ENCODE results near the gene DBH.

The DBH gene

DNA sequence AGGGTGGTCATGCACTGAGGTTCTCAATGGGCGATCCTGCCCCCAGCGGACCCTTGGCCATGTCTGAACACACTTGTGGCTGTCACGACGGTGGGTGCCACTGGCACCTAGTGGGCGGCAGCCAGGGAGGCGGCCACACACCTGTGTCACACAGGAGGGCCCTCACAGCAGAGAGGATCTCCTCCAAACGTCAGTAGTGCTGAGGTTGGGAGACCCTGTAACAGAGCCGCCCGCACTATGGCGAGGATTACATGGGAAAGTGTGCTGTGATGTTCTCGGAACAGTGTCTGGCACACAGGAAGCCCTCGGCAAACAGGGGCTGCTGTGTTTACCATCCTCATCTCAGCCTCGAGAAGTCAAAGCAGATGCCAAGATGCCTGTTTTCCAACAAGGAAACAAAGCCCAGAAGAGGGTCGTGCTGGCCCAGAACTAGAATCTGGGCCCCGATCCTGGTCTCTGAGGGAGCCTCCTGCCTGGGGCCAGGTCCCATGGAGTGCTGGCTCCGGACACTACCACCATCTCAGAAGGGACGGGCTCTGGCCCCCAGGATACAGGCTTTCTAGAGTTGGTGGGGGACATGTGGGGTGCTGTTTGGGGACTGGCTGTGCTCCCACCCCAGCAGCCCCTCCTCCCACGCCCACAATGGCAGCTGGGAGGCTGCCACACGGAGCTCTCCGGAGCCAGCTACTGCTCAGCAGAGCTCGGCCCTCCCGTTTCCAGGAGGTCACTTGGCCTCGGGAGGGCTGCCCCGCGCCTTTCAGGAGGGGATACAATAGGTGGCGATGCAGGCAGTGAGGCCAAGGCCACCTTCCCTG is 48.2 kb downstream of the DBH start:
- H3K27ac Mint-ChIP-seq: peak overlapping the region; percentile 51
- H3K4me1 Mint-ChIP-seq: peaks cover 8% of the 10 kb centered on the region
- no peak for ATAC-seq
- no peaks in the 10 kb centered on the region for H3K36me3 Mint-ChIP-seq
- H3K4me3 Mint-ChIP-seq: no peak overlapping the region
- peaks cover 22% of the 10 kb centered on the region for H3K27me3 Mint-ChIP-seq
- H3K9me3 Mint-ChIP-seq: no peaks in the 10 kb centered on the region

DNA sequence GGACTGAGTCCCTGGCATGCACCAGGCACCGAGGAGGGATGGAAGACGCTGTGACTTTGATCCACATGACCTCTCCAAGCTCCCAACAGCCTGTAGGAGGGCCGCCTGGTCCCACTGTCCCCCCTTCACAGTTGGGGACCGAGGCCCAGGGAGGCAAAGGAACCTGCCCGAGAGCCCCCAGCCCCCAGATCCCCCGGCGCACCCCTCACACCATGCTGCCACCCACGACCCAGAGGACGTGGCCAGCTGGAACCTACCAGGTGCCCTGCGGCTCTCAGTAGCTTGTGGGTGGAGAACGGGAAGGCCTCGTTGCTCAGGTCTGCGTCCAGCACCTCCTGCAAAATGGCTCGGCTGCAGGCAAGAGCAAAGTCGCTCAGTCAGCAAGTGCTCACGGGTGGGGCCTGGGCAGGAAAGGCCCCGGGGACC is 48.8 kb downstream of the DBH start:
- no peak for ATAC-seq
- no peak overlapping the region for H3K4me3 Mint-ChIP-seq
- H3K9me3 Mint-ChIP-seq: no peaks in the 10 kb centered on the region
- peaks cover 8% of the 10 kb centered on the region for H3K4me1 Mint-ChIP-seq
- no peak overlapping the region for H3K27ac Mint-ChIP-seq
- H3K27me3 Mint-ChIP-seq: peaks cover 25% of the 10 kb centered on the region
- no peaks in the 10 kb centered on the region for H3K36me3 Mint-ChIP-seq

DNA sequence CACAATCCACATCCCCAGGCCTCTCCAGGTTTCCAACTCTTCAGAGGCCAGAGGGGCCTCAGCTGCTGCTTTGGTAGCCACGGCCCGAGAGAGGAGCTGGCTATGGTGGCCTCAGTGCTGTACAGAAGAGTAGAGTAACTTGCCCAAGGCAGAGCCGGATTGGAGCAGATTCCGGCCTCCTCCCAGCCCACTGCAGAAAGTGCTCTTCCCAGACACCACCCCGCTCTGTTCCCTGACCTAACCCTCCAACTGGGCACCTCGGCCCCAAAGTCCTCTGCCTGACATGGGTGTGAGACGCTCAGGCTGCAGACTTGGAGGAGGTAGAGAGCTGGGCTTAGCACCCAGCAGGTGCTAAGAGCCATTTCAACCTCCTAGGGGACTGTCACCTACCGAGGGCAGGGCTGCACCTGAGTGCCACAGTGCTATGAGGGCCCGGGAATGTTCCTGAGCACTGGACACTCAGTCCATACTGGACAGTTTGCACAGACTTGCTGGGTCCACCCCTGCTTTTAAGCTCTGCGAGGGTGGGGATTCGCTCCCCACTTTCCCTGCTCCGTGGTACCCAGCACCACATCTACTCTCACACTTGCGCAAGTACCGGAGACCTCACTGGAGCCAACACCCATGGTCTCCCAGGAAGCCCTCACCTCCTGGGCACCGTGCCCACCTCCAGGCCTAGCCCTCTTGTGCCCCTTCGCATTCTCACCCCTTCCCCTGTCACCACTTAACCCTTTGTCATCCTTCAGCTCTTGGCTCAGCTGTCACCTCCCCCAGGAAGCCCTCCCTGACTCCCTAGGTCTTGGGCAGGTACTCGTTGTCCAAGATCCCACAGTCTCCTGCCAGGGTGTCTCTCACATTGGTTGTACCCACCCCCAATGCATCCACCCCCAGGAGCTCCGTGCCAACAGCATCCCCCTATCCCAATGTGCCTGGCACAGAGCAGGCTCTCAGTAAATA is 49.8 kb downstream of the DBH start:
- Mint-ChIP-seq H3K27me3 (peaks cover 25% of the 10 kb centered on the region), H3K27ac (no peak overlapping the region), H3K36me3 (no peaks in the 10 kb centered on the region), H3K4me1 (peaks cover 8% of the 10 kb centered on the region), H3K4me3 (no peak overlapping the region), H3K9me3 (no peaks in the 10 kb centered on the region)
- ATAC-seq: peak; percentile 2

DNA sequence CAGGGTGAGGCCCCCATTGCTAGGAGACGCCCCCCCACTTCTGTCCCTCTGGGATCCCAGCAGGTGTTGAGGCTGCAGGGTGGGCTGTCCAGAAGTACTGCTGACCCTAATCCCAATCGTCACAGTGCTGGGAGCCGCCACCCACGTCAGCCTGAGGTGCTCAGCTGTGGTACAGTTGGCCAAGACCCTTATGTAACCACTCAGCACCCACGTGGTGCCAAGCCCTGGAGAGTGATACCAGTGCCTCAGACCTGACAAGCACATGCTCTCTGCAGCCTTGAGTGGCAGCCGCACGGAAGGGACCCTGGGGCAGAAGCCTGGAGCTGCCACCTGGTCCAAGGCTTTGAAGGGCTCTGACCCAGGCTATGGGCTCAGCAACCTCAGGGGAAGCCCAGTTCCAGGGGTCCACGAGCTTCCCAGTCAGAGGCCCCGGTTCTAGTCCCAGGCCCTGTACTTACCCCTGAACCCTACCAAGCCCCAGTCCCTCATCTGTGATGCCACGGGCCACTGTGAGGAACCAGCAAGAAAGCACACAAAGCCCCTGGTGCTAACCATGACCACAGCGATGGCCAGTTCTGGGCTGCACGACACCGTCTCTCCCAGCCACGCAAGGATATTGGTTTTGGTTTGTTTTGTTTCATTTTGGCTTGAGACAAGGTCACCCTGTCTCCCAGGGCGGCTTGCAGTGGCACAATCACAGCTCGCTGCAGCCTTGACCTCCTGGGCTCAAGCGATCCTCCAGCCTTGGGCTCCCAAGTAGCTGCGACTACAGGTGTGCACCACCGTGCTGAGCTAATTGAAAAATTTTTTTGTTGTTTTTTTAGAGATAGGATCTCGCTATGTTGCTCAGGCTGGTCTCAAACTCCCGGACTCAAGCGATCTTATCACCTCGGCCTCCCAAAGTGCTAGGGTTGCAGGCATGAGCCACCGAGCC is 50.7 kb downstream of the DBH start:
- H3K27me3 Mint-ChIP-seq: peaks cover 34% of the 10 kb centered on the region
- H3K4me3 Mint-ChIP-seq: no peak overlapping the region
- no peaks in the 10 kb centered on the region for H3K9me3 Mint-ChIP-seq
- H3K4me1 Mint-ChIP-seq: peaks cover 8% of the 10 kb centered on the region
- no peak for ATAC-seq
- no peaks in the 10 kb centered on the region for H3K36me3 Mint-ChIP-seq
- no peak overlapping the region for H3K27ac Mint-ChIP-seq

DNA sequence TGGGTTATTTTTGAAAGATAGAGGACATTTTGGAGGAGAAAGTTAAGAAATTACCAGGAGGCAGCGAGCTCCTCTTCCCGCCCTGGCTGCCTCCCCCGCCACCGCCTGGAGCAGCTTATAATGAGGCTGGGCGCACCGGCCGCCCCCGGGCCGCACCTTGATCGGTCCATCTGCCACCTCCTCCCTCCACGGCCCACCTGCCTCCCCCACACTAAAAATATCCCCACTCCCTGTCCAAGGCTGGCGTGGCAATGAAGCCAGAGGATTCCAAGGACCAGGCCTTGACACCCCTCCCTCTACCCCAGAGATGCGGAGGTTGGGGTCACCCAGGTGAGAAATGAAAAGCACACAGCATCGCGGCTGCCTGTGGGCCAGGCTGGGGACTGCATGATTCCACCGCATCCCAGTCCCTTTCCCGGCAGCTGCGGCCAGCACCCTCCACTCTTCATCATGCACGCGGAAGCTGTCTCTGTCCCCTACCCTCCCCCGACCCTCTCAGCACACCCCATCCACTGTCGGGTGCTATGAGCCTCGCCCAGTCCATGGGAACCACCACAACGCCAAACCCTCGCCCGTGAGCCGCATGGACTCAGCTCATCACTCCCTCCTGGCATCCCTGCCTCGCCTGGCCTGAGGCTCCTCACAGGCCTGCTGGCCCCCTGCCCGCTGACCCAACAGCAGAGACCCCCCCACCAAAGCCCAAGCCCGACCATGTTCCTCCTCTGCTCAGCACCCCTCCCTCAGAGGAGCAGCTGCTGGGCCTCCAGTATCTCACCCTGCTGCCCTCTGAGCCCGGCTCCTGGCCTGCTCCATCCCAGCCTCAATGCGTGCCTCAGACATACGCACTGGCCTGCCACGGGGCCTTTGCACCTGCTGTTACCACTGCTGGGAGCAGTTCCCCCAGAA is 51.9 kb downstream of the DBH start:
- H3K9me3 Mint-ChIP-seq: no peaks in the 10 kb centered on the region
- peaks cover 8% of the 10 kb centered on the region for H3K4me1 Mint-ChIP-seq
- ATAC-seq: no peak
- no peaks in the 10 kb centered on the region for H3K36me3 Mint-ChIP-seq
- H3K27me3 Mint-ChIP-seq: peaks cover 46% of the 10 kb centered on the region
- no peak overlapping the region for H3K4me3 Mint-ChIP-seq
- no peak overlapping the region for H3K27ac Mint-ChIP-seq

DNA sequence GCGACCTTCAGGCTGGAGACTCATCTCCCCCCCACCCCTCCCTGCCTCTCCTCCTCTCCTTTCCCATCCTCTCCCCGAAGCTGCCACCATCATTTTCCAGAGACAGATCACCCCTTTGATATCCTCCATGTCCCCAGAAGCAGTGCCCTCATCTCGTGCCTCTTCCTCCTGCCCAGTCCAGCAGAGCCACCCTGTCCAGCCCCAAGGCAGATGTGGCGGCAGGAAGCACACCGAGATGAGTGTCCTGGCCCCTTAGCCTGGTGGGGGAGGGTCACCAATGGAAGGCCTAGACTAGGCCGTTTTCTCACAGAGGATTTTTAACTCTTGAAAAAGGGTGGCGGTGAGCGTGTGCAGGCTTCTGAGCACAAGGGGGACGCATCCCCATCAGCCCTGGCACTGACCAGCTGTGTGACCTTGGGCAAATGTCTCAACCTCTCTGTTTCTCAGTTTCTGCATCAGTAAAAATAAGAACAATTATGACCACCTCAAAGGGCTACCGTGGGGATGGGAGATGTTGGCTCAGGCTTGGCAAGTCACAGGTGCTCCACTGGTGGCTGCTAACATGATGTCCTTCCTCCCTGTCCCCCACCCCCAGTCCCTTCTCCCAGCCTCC is 53.1 kb downstream of the DBH start:
- Mint-ChIP-seq H3K4me1 (no peaks in the 10 kb centered on the region), H3K27ac (no peak overlapping the region), H3K36me3 (no peaks in the 10 kb centered on the region), H3K4me3 (no peak overlapping the region), H3K9me3 (no peaks in the 10 kb centered on the region), H3K27me3 (peaks cover 57% of the 10 kb centered on the region)
- no peak for ATAC-seq

DNA sequence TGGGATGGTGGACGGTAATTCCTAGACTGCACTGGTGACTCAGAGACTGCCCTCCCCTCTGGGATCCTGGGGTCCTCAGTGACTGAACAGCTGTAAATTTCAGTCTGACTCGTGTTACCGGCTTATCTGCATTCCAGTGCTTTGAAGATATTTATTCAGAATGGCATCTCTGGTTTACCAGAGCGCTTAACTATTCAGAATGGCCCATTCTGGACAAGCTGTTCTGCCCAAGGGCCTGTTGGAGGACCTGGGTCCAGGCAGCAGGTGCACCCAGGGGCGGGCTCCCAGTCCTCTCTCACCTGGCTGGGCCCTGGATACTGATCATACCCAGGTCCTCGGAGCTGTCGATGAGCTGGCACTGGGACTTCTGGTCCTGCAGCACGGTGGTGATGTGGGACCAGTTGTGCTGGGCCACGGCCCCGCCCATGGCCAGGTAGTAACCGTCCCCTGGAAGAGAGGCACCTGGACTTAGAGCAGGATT is 54.0 kb downstream of the DBH start:
- ATAC-seq: no peak
- Mint-ChIP-seq H3K4me3 (no peak overlapping the region), H3K27me3 (peaks cover 66% of the 10 kb centered on the region), H3K27ac (no peak overlapping the region), H3K9me3 (no peaks in the 10 kb centered on the region), H3K4me1 (no peaks in the 10 kb centered on the region), H3K36me3 (no peaks in the 10 kb centered on the region)

DNA sequence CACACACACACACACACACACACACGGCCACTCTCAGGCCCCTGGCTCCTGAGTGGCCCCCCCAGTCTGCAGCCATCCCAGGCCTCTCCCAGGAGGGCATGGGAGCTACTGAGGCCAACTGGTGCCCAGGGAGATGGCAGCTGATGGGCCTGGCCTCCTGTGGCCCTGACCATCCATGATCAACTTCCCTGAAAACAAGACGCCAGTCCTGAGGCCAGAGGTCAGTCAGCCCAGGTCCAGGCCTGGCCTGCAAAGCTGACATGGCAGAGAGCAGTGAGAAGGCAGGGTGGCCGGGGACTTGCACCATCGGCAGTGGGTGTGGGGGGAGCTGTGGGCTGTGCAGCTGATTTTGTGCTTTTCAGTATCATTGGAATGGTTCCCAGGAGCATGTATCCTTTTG is 55.0 kb downstream of the DBH start:
- Mint-ChIP-seq H3K27me3 (peaks cover 76% of the 10 kb centered on the region), H3K36me3 (no peaks in the 10 kb centered on the region), H3K4me1 (no peaks in the 10 kb centered on the region), H3K9me3 (no peaks in the 10 kb centered on the region), H3K4me3 (no peak overlapping the region), H3K27ac (no peak overlapping the region)
- no peak for ATAC-seq

DNA sequence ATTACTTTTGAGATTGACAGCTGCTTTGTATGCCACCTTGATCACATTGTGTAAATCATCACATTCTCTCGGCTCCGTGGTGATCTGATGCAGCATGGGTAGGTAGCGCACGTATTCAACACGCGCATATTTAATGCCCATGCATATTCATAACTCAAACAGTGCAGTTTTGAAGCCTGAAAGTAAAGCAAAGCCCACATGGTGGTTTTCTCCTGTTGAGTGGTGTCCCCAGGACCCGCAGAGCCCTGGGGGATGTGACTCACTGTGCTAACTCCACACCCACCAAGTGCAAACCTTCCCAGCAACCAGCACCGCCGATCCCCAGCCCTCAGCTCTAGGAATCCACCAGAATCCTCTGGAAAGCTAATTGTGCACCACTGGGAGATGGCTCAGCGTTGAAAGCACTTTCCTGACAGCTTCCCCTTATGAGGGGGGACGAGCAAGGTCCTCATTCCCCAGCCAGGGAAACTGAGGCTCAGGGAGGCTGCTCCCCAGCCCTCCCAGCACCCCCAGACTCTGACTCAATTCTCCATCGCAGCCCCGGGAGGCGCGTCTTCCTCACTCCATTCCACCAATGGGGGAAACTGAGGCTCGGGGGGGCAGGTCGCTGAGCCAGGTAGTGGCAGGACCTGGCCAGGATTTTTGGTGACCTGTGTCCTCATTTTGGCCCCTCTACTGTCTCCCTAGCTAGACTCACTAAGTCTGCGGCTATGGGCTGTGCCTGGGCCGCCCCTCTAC is 55.6 kb downstream of the DBH start:
- peaks cover 76% of the 10 kb centered on the region for H3K27me3 Mint-ChIP-seq
- no peak overlapping the region for H3K27ac Mint-ChIP-seq
- ATAC-seq: no peak
- H3K4me1 Mint-ChIP-seq: no peaks in the 10 kb centered on the region
- no peak overlapping the region for H3K4me3 Mint-ChIP-seq
- H3K9me3 Mint-ChIP-seq: no peaks in the 10 kb centered on the region
- H3K36me3 Mint-ChIP-seq: no peaks in the 10 kb centered on the region

DNA sequence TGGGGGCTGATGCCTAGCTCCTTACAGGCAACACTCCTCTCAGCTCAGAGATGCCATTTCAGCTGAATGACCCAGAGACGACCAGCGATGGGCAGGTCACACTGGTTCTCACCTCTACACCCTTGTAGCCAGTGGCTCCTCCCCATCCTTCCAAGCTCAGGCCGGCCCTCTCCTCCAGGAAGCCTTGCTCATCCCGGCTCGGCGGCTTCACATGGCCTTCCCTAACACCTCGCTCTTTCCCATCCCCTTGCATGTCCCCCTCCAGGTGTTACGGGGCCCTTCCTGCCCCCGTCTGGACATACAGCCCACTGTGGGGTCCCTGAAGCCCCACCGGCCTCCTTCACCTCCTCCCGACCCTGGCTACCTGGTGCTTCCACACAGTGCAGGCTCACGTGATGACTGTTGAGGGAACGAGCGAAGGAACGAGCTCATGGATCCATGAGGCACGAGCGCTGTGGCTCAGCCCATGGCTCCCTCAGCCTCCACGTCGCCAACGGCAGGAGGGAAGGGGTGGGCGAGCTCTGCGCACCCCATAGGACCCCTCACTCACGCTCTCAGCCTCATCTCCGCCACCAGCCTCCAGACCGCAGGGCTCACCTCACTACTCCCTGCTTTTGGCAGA is 56.3 kb downstream of the DBH start:
- Mint-ChIP-seq H3K4me3 (no peak overlapping the region), H3K27ac (no peak overlapping the region), H3K27me3 (peaks cover 82% of the 10 kb centered on the region), H3K9me3 (no peaks in the 10 kb centered on the region), H3K36me3 (no peaks in the 10 kb centered on the region), H3K4me1 (no peaks in the 10 kb centered on the region)
- ATAC-seq: no peak

DNA sequence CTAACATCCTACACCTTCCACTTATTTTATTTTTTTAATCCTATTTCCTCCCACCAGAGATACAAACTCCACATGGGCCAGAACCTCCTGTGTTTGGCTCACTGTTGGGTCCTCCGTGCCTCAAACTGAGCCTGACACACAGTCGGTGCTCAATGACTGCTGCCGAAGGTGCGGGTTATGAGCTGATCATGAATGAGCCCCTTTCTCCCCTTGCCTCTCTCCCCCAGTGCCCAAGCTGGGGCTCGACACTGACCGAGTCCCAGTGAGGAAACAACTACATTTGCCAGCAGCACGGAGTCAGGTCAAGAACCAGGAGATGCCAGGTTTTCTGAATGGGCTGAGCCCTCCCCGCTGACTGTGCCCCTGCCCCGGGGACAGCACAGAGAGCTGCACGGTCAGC is 57.0 kb downstream of the DBH start:
- no peak for ATAC-seq
- Mint-ChIP-seq H3K27ac (no peak overlapping the region), H3K9me3 (no peaks in the 10 kb centered on the region)

DNA sequence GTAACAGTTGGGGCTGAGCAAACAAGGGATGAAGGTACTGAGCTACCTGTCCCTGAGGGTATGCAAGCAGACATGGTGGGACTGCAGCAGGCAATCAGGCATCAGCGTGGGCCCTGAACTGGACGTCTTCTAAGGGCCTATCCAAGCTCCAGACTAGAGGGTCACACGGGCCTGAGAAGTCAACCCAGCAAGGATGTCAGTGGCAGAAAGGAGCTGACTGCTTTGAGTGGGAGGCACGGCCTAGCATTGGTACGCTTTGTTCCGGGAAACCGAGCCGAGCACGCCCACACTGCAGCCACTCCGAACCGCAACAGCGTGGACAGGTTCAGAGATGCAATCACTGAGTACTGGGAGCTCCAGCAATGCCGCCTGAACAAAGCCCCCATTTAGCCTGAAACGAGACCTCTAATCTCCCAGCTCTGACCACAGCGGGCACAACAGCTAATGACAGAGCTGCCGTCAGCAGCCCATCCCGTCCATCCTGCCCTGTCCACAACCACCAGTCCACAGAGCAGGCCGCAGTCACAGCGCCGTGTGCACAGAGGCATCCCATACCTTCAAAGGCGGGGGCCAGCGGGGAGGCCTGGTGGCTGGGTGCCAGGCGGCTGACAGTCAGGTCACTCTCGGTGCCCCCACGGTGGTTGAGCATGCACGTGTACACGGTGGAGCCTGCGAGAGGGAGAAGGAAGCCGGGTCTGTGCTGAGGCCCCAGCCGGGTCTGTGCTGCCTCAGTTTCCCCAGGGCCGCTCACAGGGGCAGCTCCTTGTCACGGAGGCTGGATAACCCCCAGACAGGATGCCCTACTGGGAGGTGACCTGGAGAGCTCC is 57.8 kb downstream of the DBH start:
- no peaks in the 10 kb centered on the region for H3K4me1 Mint-ChIP-seq
- H3K9me3 Mint-ChIP-seq: no peaks in the 10 kb centered on the region
- ATAC-seq: no peak
- no peaks in the 10 kb centered on the region for H3K36me3 Mint-ChIP-seq
- no peak overlapping the region for H3K4me3 Mint-ChIP-seq
- H3K27ac Mint-ChIP-seq: no peak overlapping the region
- H3K27me3 Mint-ChIP-seq: peaks cover 82% of the 10 kb centered on the region

More for the DNA sequence above, 57.0 kb downstream of the DBH start:
- peaks cover 84% of the 10 kb centered on the region for H3K27me3 Mint-ChIP-seq
- no peaks in the 10 kb centered on the region for H3K4me1 Mint-ChIP-seq
- H3K36me3 Mint-ChIP-seq: no peaks in the 10 kb centered on the region
- no peak overlapping the region for H3K4me3 Mint-ChIP-seq
